A549 treated with dexamethasone at 1 μM for 4 hours (cell line): ENCODE measurements around the gene OLFM2. TPM values are rescaled to one million over a fixed set of nuclear protein-coding genes. Genes with fewer than 3 reads are reported as not detected.

Source experiments
- total RNA-seq: library from RNA; stranded (reverse); fragments of 200-300 nt; extraction: Qiagen RNA extraction; gene quantifications from 5 replicates; pipeline ENCODE4 v1.2.3, GENCODE V29; 2022

OLFM2 gene
- total RNA-seq, result 7.8 to 11.7 TPM (median 10.4 TPM) in 5 replicates

GRCh38 chr19:9936326-9937000 lies at the start of gene OLFM2:
Gene OLFM2, minus strand, starts transcription at chr19:9936515. Its CDS starts 149 bp downstream, at chr19:9936366.

DNA sequence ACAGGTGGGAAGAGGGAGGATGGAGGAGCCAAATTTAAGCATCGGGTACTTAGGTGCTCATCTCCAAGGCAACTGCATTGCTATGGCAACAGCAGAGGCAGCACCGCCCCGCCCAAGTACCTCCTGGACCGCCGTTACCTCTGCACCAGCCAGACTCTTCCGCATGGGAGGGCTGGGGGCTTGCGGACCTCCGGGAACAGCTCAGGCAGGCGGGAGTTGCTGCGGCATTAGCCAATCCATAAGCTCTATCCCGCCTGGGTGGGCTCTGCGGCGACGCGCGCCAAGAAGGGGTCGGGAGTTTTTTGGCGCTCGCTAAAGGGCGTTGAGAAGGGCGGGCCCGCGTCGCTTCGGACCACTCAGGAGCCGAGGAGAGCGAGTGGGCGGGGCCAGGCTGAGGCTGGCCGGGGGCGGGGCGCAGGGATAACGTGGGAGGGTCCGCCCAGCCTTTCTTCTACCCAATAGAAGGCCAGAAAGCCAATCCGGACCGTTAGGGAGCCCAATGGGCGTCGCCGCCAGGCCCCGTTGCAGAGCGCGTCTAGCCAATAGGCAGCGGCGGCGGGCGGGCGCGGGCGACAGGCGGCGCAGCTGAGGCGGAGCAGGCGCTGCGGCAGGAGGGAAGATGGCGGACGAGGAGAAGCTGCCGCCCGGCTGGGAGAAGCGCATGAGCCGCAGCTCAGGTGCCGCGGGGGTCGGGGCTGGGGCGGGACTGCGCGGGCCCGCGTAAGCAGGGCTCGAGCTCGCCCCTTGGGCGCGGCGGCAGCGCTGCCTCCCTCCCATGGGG lies 101.4 kb downstream of the OLFM2 start, which contains the start of gene PIN1:
PIN1 (plus strand) TSS at position 593 of the 781 bp plus-strand sequence; CDS start at position 620, 27 bp downstream.

DNA sequence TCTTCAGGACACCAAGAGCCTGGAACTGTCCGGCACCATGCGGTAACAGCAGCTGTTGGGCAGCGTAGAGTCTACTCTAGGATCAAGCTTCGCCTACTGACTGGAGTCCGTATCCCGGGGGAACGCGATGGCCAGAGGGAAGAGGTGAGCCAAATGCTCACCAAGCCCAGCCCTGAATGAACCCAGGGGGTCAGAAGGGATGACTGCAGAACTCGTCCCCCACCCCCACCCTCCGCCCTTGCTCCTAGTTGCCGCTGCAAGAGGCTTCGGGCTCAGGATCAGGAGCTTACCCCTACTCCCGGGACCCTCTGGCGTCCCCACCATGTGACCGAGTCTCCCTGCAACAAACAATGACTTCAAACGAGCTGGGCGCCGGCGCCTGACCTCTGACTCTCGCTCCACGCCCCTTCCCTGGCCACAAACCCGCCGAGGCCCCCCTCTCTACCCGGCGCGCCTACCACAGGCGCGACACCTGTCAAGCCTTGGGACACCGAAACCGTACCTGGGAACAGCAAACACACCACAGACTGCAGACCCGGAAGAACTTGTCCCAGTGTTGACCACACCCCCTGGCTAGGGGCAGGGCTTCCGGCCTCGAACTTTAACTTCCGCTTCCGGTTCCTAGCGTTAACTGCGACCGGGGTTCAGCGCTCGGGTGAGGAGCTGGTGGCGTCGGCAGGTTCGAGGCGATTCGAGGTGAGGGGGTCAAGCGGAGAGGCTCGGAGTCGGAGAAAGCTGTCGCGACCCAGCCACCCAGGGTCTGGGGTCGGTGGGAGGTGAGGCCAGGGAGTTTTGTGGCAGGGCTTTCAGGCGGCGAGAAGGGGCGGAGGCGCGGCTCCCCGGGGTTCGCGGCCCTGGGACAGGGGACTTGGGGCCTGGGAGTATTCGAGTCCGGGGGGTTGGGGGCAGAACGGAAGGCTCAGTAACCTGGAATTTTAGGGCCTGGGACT lies 108.8 kb downstream of the OLFM2 start, which contains the start of gene UBL5:
UBL5 (plus strand) TSS at position 630 of the 950 bp plus-strand sequence. CDS start 420 bp downstream, outside the sequence.

GRCh38 chr19:9818734-9819595 lies 117.3 kb downstream of the OLFM2 start, which contains the start of gene FBXL12:
Gene FBXL12, minus strand, starts transcription at chr19:9819079. Its CDS starts 266 bp downstream, at chr19:9818813.

Other genes starting within 250 kb of the OLFM2 start
- gene ZNF846, start 167.8 kb downstream of the OLFM2 start, total RNA-seq, result 0.54 to 0.91 TPM (median 0.84 TPM) in 5 replicates
- 12.9 to 14.1 TPM (median 13.4 TPM) in 5 replicates for gene FBXL12, start 117.4 kb downstream of the OLFM2 start, total RNA-seq
- gene UBL5, start 108.6 kb downstream of the OLFM2 start, total RNA-seq, result 369 to 496 TPM (median 381 TPM) in 5 replicates
- 54.0 to 74.6 TPM (median 72.3 TPM) in 5 replicates for gene PIN1, start 101.2 kb downstream of the OLFM2 start, total RNA-seq
- gene COL5A3, start 74.0 kb upstream of the OLFM2 start, total RNA-seq, result 2.4 to 3.8 TPM (median 3.0 TPM) in 5 replicates
- gene RDH8, start 77.0 kb upstream of the OLFM2 start, total RNA-seq, result 0.18 to 0.42 TPM (median 0.27 TPM) in 5 replicates
- gene SHFL, start 149.8 kb upstream of the OLFM2 start, total RNA-seq, result 6.3 to 8.0 TPM (median 6.9 TPM) in 5 replicates
- gene ANGPTL6, start 166.2 kb upstream of the OLFM2 start, total RNA-seq, result 0.05 to 0.19 TPM (median 0.10 TPM) in 4 of 5 replicates, not detected in the other
- 35.9 to 58.3 TPM (median 53.8 TPM) in 5 replicates for gene PPAN, start 169.8 kb upstream of the OLFM2 start, total RNA-seq
- gene P2RY11, start 175.2 kb upstream of the OLFM2 start, total RNA-seq, result 4.4 to 10.5 TPM (median 7.3 TPM) in 5 replicates
- 148 to 187 TPM (median 173 TPM) in 5 replicates for gene EIF3G, start 183.4 kb upstream of the OLFM2 start, total RNA-seq